ENCODE results near the gene GIMAP6.

GRCh38 chr7:150594805-150595204 lies 37.4 kb downstream of the GIMAP6 start:
- TF ChIP-seq, protein P1, sequence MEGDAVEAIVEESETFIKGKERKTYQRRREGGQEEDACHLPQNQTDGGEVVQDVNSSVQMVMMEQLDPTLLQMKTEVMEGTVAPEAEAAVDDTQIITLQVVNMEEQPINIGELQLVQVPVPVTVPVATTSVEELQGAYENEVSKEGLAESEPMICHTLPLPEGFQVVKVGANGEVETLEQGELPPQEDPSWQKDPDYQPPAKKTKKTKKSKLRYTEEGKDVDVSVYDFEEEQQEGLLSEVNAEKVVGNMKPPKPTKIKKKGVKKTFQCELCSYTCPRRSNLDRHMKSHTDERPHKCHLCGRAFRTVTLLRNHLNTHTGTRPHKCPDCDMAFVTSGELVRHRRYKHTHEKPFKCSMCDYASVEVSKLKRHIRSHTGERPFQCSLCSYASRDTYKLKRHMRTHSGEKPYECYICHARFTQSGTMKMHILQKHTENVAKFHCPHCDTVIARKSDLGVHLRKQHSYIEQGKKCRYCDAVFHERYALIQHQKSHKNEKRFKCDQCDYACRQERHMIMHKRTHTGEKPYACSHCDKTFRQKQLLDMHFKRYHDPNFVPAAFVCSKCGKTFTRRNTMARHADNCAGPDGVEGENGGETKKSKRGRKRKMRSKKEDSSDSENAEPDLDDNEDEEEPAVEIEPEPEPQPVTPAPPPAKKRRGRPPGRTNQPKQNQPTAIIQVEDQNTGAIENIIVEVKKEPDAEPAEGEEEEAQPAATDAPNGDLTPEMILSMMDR (CRISPR knock-in tag; IDR thresholded peaks at IDR 0.05), result no peak
- TF ChIP-seq CHCHD3 (CRISPR knock-in tag; IDR thresholded peaks at IDR 0.05), result no peak
- no peak for TF ChIP-seq ZNF609 (CRISPR knock-in tag; IDR thresholded peaks at IDR 0.05; ENCODE audit: borderline replicate concordance)
- TF ChIP-seq SNAPC5 (CRISPR knock-in tag; IDR thresholded peaks at IDR 0.05; ENCODE audit: borderline replicate concordance), result no peak
- no peak for TF ChIP-seq ZFP36 (IDR thresholded peaks at IDR 0.05; ENCODE audit: borderline replicate concordance, low read depth, low read length, partially characterized antibody)
- TF ChIP-seq POLR2A (IDR thresholded peaks at IDR 0.05; ENCODE audit: insufficient read depth in 1 of 2, low read depth in 2 of 2, low read length in 2 of 2), result no peak
- no peak for TF ChIP-seq ZNF274 (CRISPR knock-in tag; IDR thresholded peaks at IDR 0.05)
- TF ChIP-seq, protein P2, sequence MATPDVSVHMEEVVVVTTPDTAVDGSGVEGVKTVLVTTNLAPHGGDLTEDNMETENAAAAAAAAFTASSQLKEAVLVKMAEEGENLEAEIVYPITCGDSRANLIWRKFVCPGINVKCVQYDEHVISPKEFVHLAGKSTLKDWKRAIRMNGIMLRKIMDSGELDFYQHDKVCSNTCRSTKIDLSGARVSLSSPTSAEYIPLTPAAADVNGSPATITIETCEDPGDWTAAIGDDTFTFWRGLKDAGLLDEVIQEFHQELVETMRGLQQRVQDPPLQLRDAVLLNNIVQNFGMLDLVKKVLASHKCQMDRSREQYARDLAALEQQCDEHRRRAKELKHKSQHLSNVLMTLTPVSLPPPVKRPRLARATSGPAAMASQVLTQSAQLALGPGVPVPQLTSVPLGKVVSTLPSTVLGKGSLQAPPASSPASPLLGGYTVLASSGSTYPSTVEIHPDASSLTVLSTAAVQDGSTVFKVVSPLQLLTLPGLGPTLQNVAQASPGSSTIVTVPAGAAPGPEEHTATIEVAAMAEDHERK (CRISPR knock-in tag; IDR thresholded peaks at IDR 0.05; ENCODE audit: low read depth), result no peak
- TF ChIP-seq POLR2AphosphoS5 (IDR thresholded peaks at IDR 0.05; ENCODE audit: low read depth, low read length), result no peak
- TF ChIP-seq CBX5 (CRISPR knock-in tag; IDR thresholded peaks at IDR 0.05; ENCODE audit: borderline replicate concordance), result no peak
- TF ChIP-seq ZNF775 (CRISPR knock-in tag; IDR thresholded peaks at IDR 0.05; ENCODE audit: borderline replicate concordance), result no peak
- TF ChIP-seq, protein P3, sequence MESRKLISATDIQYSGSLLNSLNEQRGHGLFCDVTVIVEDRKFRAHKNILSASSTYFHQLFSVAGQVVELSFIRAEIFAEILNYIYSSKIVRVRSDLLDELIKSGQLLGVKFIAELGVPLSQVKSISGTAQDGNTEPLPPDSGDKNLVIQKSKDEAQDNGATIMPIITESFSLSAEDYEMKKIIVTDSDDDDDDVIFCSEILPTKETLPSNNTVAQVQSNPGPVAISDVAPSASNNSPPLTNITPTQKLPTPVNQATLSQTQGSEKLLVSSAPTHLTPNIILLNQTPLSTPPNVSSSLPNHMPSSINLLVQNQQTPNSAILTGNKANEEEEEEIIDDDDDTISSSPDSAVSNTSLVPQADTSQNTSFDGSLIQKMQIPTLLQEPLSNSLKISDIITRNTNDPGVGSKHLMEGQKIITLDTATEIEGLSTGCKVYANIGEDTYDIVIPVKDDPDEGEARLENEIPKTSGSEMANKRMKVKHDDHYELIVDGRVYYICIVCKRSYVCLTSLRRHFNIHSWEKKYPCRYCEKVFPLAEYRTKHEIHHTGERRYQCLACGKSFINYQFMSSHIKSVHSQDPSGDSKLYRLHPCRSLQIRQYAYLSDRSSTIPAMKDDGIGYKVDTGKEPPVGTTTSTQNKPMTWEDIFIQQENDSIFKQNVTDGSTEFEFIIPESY (CRISPR knock-in tag; IDR thresholded peaks at IDR 0.05), result no peak
